Measurements from ENCODE around the gene BPIFB6.

BPIFB6 gene

DNA sequence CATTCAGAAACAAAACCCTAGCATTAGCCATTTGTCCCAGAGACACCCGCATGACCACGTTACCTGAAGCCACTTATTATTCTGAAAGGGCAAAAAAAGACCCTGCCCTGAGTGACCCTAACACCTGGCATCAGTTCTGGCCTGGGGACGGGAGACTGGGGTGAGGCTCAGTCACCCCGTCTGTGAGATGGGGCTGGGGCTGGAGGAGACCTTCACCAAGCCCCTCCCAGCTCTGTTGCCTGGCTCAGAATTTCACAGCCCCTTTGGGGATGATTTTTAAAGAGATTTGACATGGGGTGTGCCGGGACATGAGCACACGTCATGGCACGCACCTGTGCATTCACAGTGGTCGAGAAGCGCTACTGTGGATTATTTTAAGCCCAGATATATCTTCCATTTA lies 1.4 kb upstream of the BPIFB6 start:
- no peak for DNase-seq (ENCODE audit: low read depth, low spot score)
- H3K9ac ChIP-seq (ENCODE audit: insufficient read length), result no peak overlapping the region
- H3K9me3 ChIP-seq (ENCODE audit: low read depth, low read length), result no peaks in the 10 kb centered on the region
- no peaks in the 10 kb centered on the region for H3K36me3 ChIP-seq (ENCODE audit: insufficient read depth, low read length)
- H3K4me3 ChIP-seq, result no peak overlapping the region
- H3K27ac ChIP-seq, result no peak overlapping the region
- TF ChIP-seq POLR2AphosphoS5 (IDR thresholded peaks at IDR 0.05; ENCODE audit: borderline replicate concordance, low read depth, low read length) (no peak), EZH2 (IDR thresholded peaks at IDR 0.05) (no peak), FOXP2 (optimal IDR thresholded peaks at IDR 0.05; ENCODE audit: control extremely low read depth, extremely low read length, insufficient read depth) (no peak)

DNA sequence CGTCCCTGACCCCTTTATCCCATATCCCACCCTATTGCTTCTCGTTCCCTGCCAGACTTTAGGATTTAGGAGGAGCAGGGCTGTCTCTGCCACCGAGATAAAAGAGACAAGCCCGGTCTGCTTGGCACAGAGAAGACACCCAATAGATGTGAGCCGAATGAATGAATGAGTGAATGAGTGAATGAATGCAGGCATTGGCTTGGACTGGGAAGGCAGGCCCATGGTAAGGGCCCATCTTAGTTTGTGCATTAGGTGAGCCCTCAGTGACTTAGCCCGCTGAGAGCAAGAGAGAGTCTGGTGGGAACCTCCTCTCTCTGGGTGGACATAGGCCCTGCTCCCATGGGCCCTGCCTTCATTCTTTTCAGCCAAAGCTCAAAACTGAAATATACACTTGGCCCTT lies 879 bp upstream of the BPIFB6 start:
- Histone ChIP-seq H3K9me3 (ENCODE audit: low read depth, low read length) (no peaks in the 10 kb centered on the region), H3K36me3 (ENCODE audit: insufficient read depth, low read length) (no peaks in the 10 kb centered on the region), H3K4me3 (no peak overlapping the region), H3K27ac (no peak overlapping the region), H3K9ac (ENCODE audit: insufficient read length) (no peak overlapping the region)
- TF ChIP-seq FOXP2 (optimal IDR thresholded peaks at IDR 0.05; ENCODE audit: control extremely low read depth, extremely low read length, insufficient read depth) (no peak), POLR2AphosphoS5 (IDR thresholded peaks at IDR 0.05; ENCODE audit: borderline replicate concordance, low read depth, low read length) (no peak), EZH2 (IDR thresholded peaks at IDR 0.05) (no peak)
- DNase-seq (ENCODE audit: low read depth, low spot score), result no peak

DNA sequence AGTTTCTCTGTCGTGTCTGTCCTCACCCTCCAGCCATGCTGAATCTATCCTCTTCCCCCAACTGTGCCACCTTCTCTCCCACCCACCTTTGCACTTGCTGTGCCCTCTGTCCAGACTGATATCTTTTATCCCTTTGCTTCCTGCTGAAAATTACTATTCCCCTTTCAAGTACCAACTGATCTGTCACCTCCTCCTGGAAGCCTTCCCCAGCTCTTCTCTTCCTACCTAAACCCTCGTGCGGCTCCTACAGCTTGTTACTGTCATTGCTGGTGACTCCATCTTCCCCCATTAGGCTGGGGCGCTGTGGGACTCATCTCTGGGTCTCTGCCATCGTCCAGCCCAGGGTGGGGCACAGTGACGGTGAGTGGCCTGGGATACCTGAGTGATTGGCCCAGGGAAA lies 1.1 kb downstream of the BPIFB6 start:
- Histone ChIP-seq H3K4me3 (no peak overlapping the region), H3K27ac (no peak overlapping the region), H3K36me3 (ENCODE audit: insufficient read depth, low read length) (no peaks in the 10 kb centered on the region), H3K9ac (ENCODE audit: insufficient read length) (no peak overlapping the region), H3K9me3 (ENCODE audit: low read depth, low read length) (no peaks in the 10 kb centered on the region)
- no peak for TF ChIP-seq POLR2AphosphoS5 (IDR thresholded peaks at IDR 0.05; ENCODE audit: borderline replicate concordance, low read depth, low read length)
- no peak for TF ChIP-seq FOXP2 (optimal IDR thresholded peaks at IDR 0.05; ENCODE audit: control extremely low read depth, extremely low read length, insufficient read depth)
- TF ChIP-seq EZH2 (IDR thresholded peaks at IDR 0.05), result no peak
- DNase-seq (ENCODE audit: low read depth, low spot score), result no peak

DNA sequence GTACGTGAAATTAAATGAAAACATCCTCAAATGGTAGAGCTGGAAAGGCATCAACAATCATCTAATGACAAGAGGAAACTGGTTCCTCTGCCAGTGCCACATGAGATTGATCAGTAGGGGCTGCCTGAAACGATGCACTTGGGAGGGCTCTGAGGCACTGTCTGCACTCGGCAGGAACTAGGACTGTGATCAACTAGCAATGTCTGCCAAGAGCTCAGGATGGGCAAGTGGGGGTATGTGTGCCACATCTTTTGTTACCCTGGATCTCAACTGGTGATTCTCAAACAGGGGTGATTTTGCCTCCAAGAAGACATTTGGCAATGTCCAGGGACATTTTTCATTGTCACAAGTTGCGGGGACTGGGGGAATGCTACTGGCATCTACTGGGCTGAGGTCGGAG lies 1.9 kb downstream of the BPIFB6 start:
- Histone ChIP-seq H3K4me3 (no peak overlapping the region), H3K9me3 (ENCODE audit: low read depth, low read length) (no peaks in the 10 kb centered on the region), H3K9ac (ENCODE audit: insufficient read length) (no peak overlapping the region), H3K36me3 (ENCODE audit: insufficient read depth, low read length) (no peaks in the 10 kb centered on the region), H3K27ac (no peak overlapping the region)
- TF ChIP-seq EZH2 (IDR thresholded peaks at IDR 0.05) (no peak), POLR2AphosphoS5 (IDR thresholded peaks at IDR 0.05; ENCODE audit: borderline replicate concordance, low read depth, low read length) (no peak), FOXP2 (optimal IDR thresholded peaks at IDR 0.05; ENCODE audit: control extremely low read depth, extremely low read length, insufficient read depth) (no peak)
- no peak for DNase-seq (ENCODE audit: low read depth, low spot score)

DNA sequence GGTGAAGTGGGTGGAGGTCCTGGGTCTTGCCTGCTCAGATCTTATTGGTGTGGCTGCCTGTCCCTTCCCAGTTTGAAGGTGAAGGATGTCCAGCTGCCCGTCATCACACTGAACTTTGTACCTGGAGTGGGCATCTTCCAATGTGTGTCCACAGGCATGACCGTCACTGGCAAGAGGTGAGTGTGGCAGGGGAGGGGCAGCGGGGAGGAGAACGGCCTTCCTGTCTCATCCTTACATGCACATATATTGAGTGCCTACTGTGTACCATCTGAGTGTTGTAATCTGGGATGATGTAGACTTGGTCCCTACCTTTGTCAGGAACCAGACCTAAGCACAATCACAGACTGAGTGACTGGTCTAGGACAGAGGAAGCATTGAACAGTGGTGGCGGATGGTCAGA lies 2.7 kb downstream of the BPIFB6 start:
- Histone ChIP-seq H3K27ac (no peak overlapping the region), H3K4me3 (no peak overlapping the region), H3K9me3 (ENCODE audit: low read depth, low read length) (no peaks in the 10 kb centered on the region), H3K36me3 (ENCODE audit: insufficient read depth, low read length) (no peaks in the 10 kb centered on the region), H3K9ac (ENCODE audit: insufficient read length) (no peak overlapping the region)
- DNase-seq (ENCODE audit: low read depth, low spot score), result no peak
- TF ChIP-seq POLR2AphosphoS5 (IDR thresholded peaks at IDR 0.05; ENCODE audit: borderline replicate concordance, low read depth, low read length) (no peak), EZH2 (IDR thresholded peaks at IDR 0.05) (no peak), FOXP2 (optimal IDR thresholded peaks at IDR 0.05; ENCODE audit: control extremely low read depth, extremely low read length, insufficient read depth) (no peak)

DNA sequence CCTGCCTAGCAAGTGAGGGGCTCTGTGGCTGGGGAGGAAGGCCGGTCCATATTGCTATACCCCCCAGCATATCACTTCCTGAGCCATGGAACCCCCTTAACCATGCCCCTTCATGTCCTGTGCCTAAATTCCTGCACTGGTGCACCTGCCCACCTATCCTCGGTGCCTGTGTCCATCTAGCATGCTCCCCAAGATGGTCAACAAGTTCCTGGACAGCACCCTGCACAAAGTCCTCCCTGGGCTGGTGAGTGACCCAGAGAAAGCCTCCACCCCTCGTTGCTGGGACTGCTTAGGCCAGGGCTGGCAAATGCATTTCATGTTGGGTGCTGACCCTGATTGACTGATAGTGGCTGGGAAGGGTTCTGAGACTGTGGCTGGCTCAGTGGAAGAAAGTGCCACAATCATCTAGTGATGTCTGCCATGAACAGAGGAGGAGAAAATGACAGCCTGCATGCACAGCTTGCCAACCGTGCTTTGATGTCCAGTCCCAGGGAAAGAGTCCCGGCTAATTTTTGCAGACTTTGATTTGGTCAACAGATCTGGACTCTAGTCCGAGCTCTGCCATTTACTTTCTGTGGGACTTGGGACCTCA lies 3.5 kb downstream of the BPIFB6 start:
- Histone ChIP-seq H3K27ac (no peak overlapping the region), H3K9me3 (ENCODE audit: low read depth, low read length) (no peaks in the 10 kb centered on the region), H3K4me3 (no peak overlapping the region), H3K36me3 (ENCODE audit: insufficient read depth, low read length) (no peaks in the 10 kb centered on the region), H3K9ac (ENCODE audit: insufficient read length) (no peak overlapping the region)
- TF ChIP-seq FOXP2 (optimal IDR thresholded peaks at IDR 0.05; ENCODE audit: control extremely low read depth, extremely low read length, insufficient read depth) (no peak), EZH2 (IDR thresholded peaks at IDR 0.05) (no peak), POLR2AphosphoS5 (IDR thresholded peaks at IDR 0.05; ENCODE audit: borderline replicate concordance, low read depth, low read length) (no peak)
- DNase-seq (ENCODE audit: low read depth, low spot score), result no peak

DNA sequence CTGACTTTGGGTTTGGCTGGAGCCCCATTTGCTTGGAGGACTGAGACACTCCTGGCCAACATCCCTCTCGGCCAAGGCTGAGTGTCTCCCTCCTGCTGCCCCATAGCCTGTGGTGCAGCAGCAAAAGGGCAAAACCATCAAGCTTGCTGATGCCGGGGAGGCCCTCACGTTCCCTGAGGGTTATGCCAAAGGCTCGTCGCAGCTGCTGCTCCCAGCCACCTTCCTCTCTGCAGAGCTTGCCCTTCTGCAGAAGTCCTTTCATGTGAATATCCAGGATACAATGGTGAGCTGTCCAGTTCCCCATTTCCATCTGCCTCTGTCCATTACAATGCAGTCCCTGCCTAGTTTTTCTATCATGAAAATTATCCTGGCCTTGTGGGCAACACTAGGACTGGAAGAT lies 6.0 kb downstream of the BPIFB6 start:
- Histone ChIP-seq H3K4me3 (no peak overlapping the region), H3K9me3 (ENCODE audit: low read depth, low read length) (no peaks in the 10 kb centered on the region), H3K27ac (no peak overlapping the region), H3K36me3 (ENCODE audit: insufficient read depth, low read length) (no peaks in the 10 kb centered on the region), H3K9ac (ENCODE audit: insufficient read length) (no peak overlapping the region)
- TF ChIP-seq EZH2 (IDR thresholded peaks at IDR 0.05) (no peak), FOXP2 (optimal IDR thresholded peaks at IDR 0.05; ENCODE audit: control extremely low read depth, extremely low read length, insufficient read depth) (no peak), POLR2AphosphoS5 (IDR thresholded peaks at IDR 0.05; ENCODE audit: borderline replicate concordance, low read depth, low read length) (no peak)
- DNase-seq (ENCODE audit: low read depth, low spot score), result no peak

DNA sequence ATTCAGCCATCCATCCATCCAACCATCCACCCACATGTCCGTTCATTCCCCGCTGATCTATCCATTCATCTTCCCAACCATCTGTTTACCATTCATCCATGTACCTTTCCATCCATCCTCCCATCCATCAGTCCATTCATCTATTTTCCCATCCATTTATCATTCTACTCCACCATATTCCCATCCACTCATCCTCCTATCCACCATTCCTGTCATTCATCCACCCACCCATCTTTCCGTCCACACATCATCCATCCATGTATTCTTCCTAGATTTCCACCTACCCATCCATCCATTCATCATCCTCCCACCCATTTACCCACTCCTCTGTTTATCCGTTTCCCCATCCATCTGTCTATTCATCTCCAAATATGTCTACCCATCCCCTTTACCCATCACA lies 6.8 kb downstream of the BPIFB6 start:
- no peak overlapping the region for H3K9ac ChIP-seq (ENCODE audit: insufficient read length)
- H3K27ac ChIP-seq, result no peak overlapping the region
- no peaks in the 10 kb centered on the region for H3K36me3 ChIP-seq (ENCODE audit: insufficient read depth, low read length)
- no peak for DNase-seq (ENCODE audit: low read depth, low spot score)
- TF ChIP-seq FOXP2 (optimal IDR thresholded peaks at IDR 0.05; ENCODE audit: control extremely low read depth, extremely low read length, insufficient read depth) (no peak), POLR2AphosphoS5 (IDR thresholded peaks at IDR 0.05; ENCODE audit: borderline replicate concordance, low read depth, low read length) (no peak), EZH2 (IDR thresholded peaks at IDR 0.05) (no peak)
- H3K4me3 ChIP-seq, result no peak overlapping the region
- H3K9me3 ChIP-seq (ENCODE audit: low read depth, low read length), result no peaks in the 10 kb centered on the region

DNA sequence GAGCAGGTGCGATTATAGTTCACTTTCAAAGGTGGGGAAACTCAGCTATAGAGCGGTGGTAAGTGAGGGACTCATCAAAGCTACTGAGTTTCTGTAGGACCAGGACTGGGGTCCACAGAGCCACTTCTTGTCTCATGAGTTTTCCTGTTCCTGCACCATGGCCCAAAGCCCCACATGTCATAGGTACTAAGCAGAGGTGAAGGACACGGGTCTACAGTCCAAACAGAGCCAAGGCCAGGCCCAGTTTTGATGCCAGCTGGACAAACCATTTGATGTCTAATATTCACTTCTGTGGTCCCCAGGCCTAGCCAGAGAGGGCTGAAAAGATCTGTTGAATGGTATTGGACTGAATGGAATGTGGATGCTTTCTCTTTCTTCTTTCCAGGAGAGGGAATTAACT lies 11.0 kb downstream of the BPIFB6 start:
- TF ChIP-seq POLR2AphosphoS5 (IDR thresholded peaks at IDR 0.05; ENCODE audit: borderline replicate concordance, low read depth, low read length) (no peak), FOXP2 (optimal IDR thresholded peaks at IDR 0.05; ENCODE audit: control extremely low read depth, extremely low read length, insufficient read depth) (no peak), EZH2 (IDR thresholded peaks at IDR 0.05) (no peak)
- no peak overlapping the region for H3K27ac ChIP-seq
- no peaks in the 10 kb centered on the region for H3K9me3 ChIP-seq (ENCODE audit: low read depth, low read length)
- DNase-seq (ENCODE audit: low read depth, low spot score), result no peak
- H3K9ac ChIP-seq (ENCODE audit: insufficient read length), result no peak overlapping the region
- no peaks in the 10 kb centered on the region for H3K36me3 ChIP-seq (ENCODE audit: insufficient read depth, low read length)
- H3K4me3 ChIP-seq, result no peak overlapping the region

Measured in SK-N-MC (cell line).